Common myeloid progenitor, CD34-positive (primary cell): ENCODE measurements around the gene TDRD9.

ENCODE experiments used
- CTCF ChIA-PET: fragments of 350-600 bp; sonication (Branson Sonifier 250); formaldehyde crosslinking; loops from one replicate; lab custom pipeline; 2021; ENCODE audit warnings: antibody characterized with exemption; lab: Charles Lee
- POLR2A ChIA-PET: fragments of 350-600 bp; sonication (Branson Sonifier 250); formaldehyde crosslinking; loops from one replicate; lab custom pipeline; 2021; ENCODE audit warnings: antibody characterized with exemption; lab: Charles Lee
- DNase-seq, 3 donors: peaks; one replicate each; pipeline versions ENCODE4 v3.0.0 to v3.0.0-alpha.2; 2013
- H3K27ac ChIP-seq, 2 experiments: 1 replicate in 1 of 2; 2 replicates in 1 of 2; pipeline ENCODE4 v1.7.0; 2013; ENCODE audit warnings: inconsistent platforms in 2 of 2, low read length in 2 of 2, mild to moderate bottlenecking in 2 of 2, low read depth in 1 of 2, moderate library complexity in 1 of 2; ENCODE audit not compliant: severe bottlenecking in 2 of 2, insufficient read depth in 1 of 2, poor library complexity in 1 of 2
- H3K27me3 ChIP-seq, 5 experiments: replicated peaks in 2 of 5; 1 replicate in 3 of 5; 2 replicates in 2 of 5; pipeline versions ENCODE4 v1.6.1 to v1.7.0; 2013; ENCODE audit warnings: low read length in 4 of 5, mild to moderate bottlenecking in 2 of 5, moderate library complexity in 2 of 5, inconsistent platforms in 1 of 5; ENCODE audit not compliant: insufficient read depth in 5 of 5, control insufficient read depth in 4 of 5
- H3K36me3 ChIP-seq, 4 experiments: 1 replicate in 2 of 4; 2 replicates in 2 of 4; pipeline versions ENCODE4 v1.6.1 to v1.7.0; 2013; ENCODE audit warnings: low read length in 3 of 4, control low read depth in 1 of 4, mild to moderate bottlenecking in 1 of 4; ENCODE audit not compliant: control insufficient read depth in 4 of 4, insufficient read depth in 4 of 4
- H3K4me1 ChIP-seq, 4 experiments: 1 replicate in 3 of 4; 2 replicates in 1 of 4; pipeline versions ENCODE4 v1.6.1 to v1.7.1; 2013; ENCODE audit warnings: low read length in 3 of 4, mild to moderate bottlenecking in 3 of 4, control low read depth in 1 of 4, inconsistent platforms in 1 of 4, moderate library complexity in 1 of 4; ENCODE audit not compliant: control insufficient read depth in 4 of 4, insufficient read depth in 4 of 4; ENCODE audit errors: control extremely low read depth in 1 of 4
- H3K4me3 ChIP-seq, 7 experiments: 1 replicate in 4 of 7; 2 replicates in 3 of 7; pipeline versions ENCODE4 v1.5.1 to v1.7.0; 2013; ENCODE audit warnings: mild to moderate bottlenecking in 7 of 7, low read length in 6 of 7, moderate library complexity in 6 of 7, inconsistent platforms in 2 of 7, low read depth in 2 of 7, control low read depth in 1 of 7; ENCODE audit not compliant: insufficient read depth in 4 of 7, control insufficient read depth in 1 of 7; ENCODE audit errors: extremely low read depth in 1 of 7
- H3K9me3 ChIP-seq, 5 experiments: 1 replicate in 4 of 5; 2 replicates in 1 of 5; pipeline versions ENCODE4 v1.6.1 to v1.7.1; 2013; ENCODE audit warnings: low read length in 4 of 5, mild to moderate bottlenecking in 2 of 5, inconsistent platforms in 1 of 5, low read depth in 1 of 5, moderate library complexity in 1 of 5; ENCODE audit not compliant: control insufficient read depth in 4 of 5, insufficient read depth in 2 of 5; ENCODE audit errors: control extremely low read depth in 1 of 5
- WGBS: methylation state at CpG from one replicate; pipeline ENCODE4 v1.1.5; 2013; ENCODE audit not compliant: insufficient coverage; 5-methylcytosine and 5-hydroxymethylcytosine counted together

TDRD9 gene

GRCh38 chr14:104075530-104076151 is 147.4 kb downstream of the TDRD9 start:
- WGBS = 17% methylated on average over 4 of the region's 6 CpGs
- H3K36me3 ChIP-seq = no peaks in the 10 kb centered on the region
- H3K4me1 ChIP-seq = peaks cover 0 to 2% (median 1%) of the 10 kb centered on the region in 4 experiments
- POLR2A ChIA-PET = no interaction called here
- no peak overlapping the region for H3K4me3 ChIP-seq
- peaks cover 0 to 12% (median 6%) of the 10 kb centered on the region in 5 experiments for H3K9me3 ChIP-seq
- DNase-seq = peak in 2 of 3 donors; percentile 35 to 50
- CTCF ChIA-PET = interaction anchor here (0.7 to 2.2 kb wide), 10 partner anchors 10 to 489 kb away, joined by 3 to 11 read pairs (median 4); partner anchors contain the start of gene ASPG
- H3K27me3 ChIP-seq = no peaks in the 10 kb centered on the region
- H3K27ac ChIP-seq = no peak overlapping the region

- H3K4me1 ChIP-seq = peaks cover 0 to 2% (median 1%) of the 10 kb centered on the region in 4 experiments
- ChIA-PET POLR2A (no interaction called here), CTCF (interaction anchor here (0.6 to 3.0 kb wide), 11 partner anchors 12 to 563 kb away, joined by 3 to 16 read pairs (median 4); no protein-coding TSS in a partner anchor)
- H3K27ac ChIP-seq = no peak overlapping the region
- no peaks in the 10 kb centered on the region for H3K27me3 ChIP-seq
- H3K9me3 ChIP-seq = peaks cover 0 to 12% (median 6%) of the 10 kb centered on the region in 5 experiments
- WGBS = 100% methylated on average over 3 of the region's 5 CpGs
- no peak for DNase-seq
- no peaks in the 10 kb centered on the region for H3K36me3 ChIP-seq
- no peak overlapping the region for H3K4me3 ChIP-seq
These were observed 148.5 kb downstream of the TDRD9 start for GRCh38 chr14:104076743-104077142.

- H3K4me1 ChIP-seq = peaks cover 0 to 2% (median 1%) of the 10 kb centered on the region in 4 experiments
- no peaks in the 10 kb centered on the region for H3K36me3 ChIP-seq
- H3K27ac ChIP-seq = no peak overlapping the region
- POLR2A ChIA-PET = interaction anchor here (0.5 kb wide), 1 partner anchor 85 kb away, joined by 3 read pairs; no protein-coding TSS in a partner anchor
- WGBS = 4% methylated on average over 5 of the region's 7 CpGs
- H3K4me3 ChIP-seq = no peak overlapping the region
- peaks cover 0 to 4% (median 0%) of the 10 kb centered on the region in 5 experiments for H3K27me3 ChIP-seq
- H3K9me3 ChIP-seq = peaks cover 0 to 9% (median 6%) of the 10 kb centered on the region in 5 experiments
- DNase-seq = peak; percentile 88 to 93 (median 91)
- CTCF ChIA-PET = interaction anchor here (0.6 to 3.0 kb wide), 14 partner anchors 9 to 564 kb away, joined by 3 to 18 read pairs (median 4); no protein-coding TSS in a partner anchor
These were observed 149.8 kb downstream of the TDRD9 start for GRCh38 chr14:104078031-104078455.

- POLR2A ChIA-PET = no interaction called here
- DNase-seq = no peak
- Histone ChIP-seq H3K4me3 (no peak overlapping the region), H3K27ac (no peak overlapping the region), H3K4me1 (peaks cover 0 to 4% (median 2%) of the 10 kb centered on the region in 4 experiments), H3K9me3 (no peaks in the 10 kb centered on the region), H3K27me3 (peaks cover 0 to 25% (median 6%) of the 10 kb centered on the region in 5 experiments), H3K36me3 (no peaks in the 10 kb centered on the region)
- CTCF ChIA-PET = no interaction called here
- 96% methylated on average over 16 of the region's 23 CpGs for WGBS
These were observed 152.4 kb downstream of the TDRD9 start for GRCh38 chr14:104080376-104081260.

- WGBS = over 99% methylated on average over 14 of the region's 17 CpGs
These were observed 153.1 kb downstream of the TDRD9 start for GRCh38 chr14:104081261-104081835.

GRCh38 chr14:104081951-104082464 is 153.8 kb downstream of the TDRD9 start:
- DNase-seq = no peak

More at GRCh38 chr14:104081261-104081835, 153.1 kb downstream of the TDRD9 start:
- CTCF ChIA-PET = no interaction called here
- H3K4me1 ChIP-seq = peaks cover 0 to 6% (median 5%) of the 10 kb centered on the region in 4 experiments
- no peaks in the 10 kb centered on the region for H3K36me3 ChIP-seq
- DNase-seq = no peak
- no peak overlapping the region for H3K27ac ChIP-seq
- H3K27me3 ChIP-seq = peaks cover 0 to 32% (median 9%) of the 10 kb centered on the region in 5 experiments
- no peak overlapping the region for H3K4me3 ChIP-seq
- H3K9me3 ChIP-seq = no peaks in the 10 kb centered on the region
- POLR2A ChIA-PET = no interaction called here

More at GRCh38 chr14:104081951-104082464, 153.8 kb downstream of the TDRD9 start:
- POLR2A ChIA-PET = no interaction called here
- Histone ChIP-seq H3K4me3 (no peak overlapping the region), H3K36me3 (no peaks in the 10 kb centered on the region), H3K9me3 (no peaks in the 10 kb centered on the region), H3K4me1 (peaks cover 0 to 6% (median 5%) of the 10 kb centered on the region in 4 experiments), H3K27ac (no peak overlapping the region), H3K27me3 (peaks cover 0 to 38% (median 13%) of the 10 kb centered on the region in 5 experiments)
- WGBS = 94% methylated on average over 14 of the region's 15 CpGs
- CTCF ChIA-PET = no interaction called here
